ENCODE results near the gene LCE7A.
A peak's percentile ranks its signal among the peaks of the same experiment; 100 is the strongest.

The LCE7A gene

DNA sequence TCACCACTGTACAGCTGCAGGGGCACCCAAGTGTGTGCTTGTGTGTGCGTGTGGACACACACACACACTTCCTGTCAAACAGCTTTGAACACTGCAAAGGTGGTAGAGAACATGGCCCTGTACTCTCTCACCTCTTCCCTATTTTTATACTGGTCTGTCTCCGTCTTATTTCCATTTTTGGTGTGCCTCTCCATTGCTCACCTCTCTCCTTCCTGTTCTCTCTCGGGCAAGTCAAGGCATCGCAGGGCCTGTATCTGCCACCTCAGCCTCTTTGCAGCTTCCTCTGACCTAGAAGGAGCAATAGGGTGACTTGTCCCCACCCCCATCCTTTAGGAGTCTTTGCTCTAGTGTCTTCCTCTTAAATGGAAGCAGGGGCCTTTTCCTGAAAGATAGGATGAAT lies 20.5 kb downstream of the LCE7A start:
- no peak for DNase-seq (ENCODE audit: low read depth)

DNA sequence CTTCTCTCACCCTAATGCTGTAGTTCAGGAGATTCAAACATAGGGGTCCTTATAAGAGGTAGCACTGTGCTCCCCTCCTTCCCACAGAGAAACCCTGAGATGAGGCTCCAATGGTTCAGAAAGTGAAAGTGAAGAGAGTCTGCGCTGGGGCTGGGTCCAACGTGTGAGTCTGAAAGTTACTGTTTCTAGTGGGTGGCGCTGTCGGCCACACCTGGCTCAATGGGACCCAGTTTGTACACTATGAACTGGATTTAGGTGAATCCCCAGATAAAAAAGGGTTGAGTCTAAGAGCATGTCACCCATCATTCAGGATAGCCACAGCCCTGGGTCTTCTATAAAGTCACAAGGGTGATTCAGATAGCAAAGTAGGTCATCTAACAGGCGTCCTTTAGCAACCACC lies 21.1 kb downstream of the LCE7A start:
- DNase-seq (ENCODE audit: low read depth) = no peak

DNA sequence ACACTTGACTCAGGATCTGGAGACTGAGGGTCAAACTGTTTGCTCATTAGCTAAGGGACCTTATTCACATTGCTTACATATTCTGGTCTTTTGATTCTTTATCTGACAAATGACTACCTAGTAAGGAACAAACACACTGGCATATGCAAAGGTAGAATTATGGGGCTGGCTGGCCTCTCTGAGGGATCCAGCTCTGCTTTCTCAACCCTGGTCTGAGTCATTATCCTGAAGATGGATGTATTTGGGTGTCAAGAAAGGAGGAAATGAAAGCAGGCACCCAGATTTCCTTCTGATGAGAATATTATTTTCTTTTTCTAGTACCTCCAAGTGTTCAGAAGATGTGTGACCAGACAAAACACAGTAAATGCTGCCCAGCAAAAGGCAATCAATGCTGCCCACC lies 24.3 kb downstream of the LCE7A start:
- DNase-seq (ENCODE audit: low read depth) = no peak

DNA sequence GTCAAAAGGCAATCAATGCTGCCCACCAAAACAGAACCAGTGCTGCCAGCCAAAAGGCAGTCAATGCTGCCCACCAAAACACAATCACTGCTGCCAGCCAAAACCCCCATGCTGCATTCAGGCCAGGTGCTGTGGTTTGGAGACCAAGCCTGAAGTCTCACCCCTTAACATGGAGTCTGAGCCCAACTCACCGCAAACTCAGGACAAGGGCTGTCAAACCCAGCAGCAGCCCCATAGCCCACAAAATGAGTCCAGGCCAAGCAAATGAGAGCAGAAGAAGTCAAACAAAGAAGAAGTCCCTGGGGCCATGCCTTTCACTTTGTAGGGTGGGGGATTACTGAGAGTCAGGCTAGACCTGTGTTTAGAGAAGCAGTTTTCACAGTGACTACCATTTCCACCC lies 24.7 kb downstream of the LCE7A start:
- no peak for DNase-seq (ENCODE audit: low read depth)

DNA sequence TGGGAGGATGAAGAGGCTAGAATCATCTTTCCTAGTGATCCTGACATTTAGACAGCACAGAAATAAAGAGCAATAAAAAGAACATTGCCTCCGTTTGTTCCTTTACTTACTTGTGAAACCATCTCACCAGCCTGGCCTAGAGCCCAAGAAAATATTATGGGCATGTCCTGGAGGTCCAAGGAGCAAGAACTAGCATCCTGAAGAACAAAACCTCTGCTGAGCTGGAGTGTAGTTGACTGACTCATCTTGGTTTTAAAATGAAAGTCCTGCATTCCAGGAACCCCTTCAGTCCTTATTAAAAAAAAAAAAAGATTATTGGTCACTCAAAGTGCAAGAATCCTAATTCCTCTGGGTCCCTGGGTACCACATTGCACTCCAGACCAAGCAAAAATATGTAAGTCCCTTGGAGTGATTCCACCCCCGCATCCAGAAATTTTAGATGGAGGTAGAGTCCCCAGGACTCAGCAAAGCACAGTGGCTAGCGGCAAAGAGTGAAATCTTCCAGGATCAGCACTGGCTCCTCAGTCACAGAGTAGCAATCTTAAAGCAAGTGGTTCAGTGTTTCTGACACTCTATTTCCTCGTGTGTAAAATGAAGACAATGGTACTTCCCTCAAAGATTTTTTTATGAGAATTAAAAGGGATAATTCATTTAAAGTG lies 25.3 kb downstream of the LCE7A start:
- DNase-seq (ENCODE audit: low read depth) = peak; percentile 76

DNA sequence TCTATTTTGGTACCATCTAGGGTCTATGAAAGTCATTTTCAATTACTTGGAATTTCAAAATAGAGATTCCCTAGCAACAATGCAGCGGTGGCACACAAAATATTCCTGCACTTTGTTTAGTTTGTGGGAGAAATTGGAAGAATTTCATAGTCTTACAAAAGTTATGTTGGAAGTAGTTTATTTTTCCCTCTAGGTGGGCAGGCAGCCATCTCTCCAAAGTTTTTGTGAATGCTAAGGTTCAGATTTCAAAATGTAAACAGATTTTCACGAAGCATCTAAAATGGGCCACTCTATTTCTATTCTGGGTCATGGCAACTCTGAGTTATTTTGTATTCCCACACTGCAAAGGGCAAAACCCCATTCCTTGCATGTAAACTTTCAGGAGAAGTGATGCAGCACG lies 26.3 kb downstream of the LCE7A start:
- peak; percentile 55 for DNase-seq (ENCODE audit: low read depth)

DNA sequence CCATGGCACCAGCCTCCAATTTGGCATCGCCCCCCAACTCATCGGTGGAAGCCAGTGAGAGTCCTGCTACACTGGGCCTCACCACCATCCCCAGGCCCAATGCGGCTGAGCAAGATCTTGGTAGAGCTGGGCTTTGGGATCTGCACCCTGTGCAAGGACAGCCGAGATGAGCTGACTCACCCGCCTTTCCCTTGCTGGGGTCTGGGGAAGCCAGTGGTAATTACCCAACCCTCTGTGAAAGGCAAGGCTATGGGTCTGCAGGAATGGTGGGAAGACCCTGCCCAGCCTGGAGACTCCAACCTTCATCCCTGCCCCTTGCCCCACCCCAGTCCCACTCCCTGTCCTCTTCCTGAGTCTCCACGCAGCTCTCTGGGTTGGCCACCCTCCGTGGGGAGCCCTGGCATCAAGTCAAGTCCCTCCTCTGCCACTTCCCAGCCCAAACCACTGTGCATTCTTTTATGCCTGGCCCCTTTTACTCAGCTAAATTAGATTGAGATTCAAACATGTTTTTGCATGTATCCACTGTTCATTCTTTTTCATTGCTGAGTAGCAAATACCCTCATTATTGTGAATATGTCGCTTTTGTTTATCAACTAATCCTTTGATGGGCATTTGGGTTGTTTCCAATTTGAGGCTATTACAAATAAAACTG lies 27.1 kb downstream of the LCE7A start:
- no peak for DNase-seq (ENCODE audit: low read depth)

DNA sequence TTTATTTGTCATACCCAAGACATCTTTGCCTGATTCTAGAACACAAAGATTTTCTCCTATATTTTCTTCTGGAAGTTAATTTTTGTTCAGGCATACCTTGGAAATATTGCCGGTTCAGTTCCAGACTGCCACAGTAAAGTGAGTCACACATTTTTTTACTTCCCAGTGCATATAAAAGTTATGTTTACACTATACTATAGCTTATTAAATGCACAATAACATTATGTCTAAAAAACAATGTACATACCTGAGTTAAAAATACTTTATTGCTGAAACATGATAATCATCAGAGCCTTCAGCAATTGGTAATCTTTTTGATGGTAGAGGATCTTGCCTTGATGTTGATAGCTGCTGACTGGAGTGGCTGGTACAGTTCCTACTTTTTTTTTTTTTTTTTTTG lies 28.3 kb downstream of the LCE7A start:
- no peak for DNase-seq (ENCODE audit: low read depth)

DNA sequence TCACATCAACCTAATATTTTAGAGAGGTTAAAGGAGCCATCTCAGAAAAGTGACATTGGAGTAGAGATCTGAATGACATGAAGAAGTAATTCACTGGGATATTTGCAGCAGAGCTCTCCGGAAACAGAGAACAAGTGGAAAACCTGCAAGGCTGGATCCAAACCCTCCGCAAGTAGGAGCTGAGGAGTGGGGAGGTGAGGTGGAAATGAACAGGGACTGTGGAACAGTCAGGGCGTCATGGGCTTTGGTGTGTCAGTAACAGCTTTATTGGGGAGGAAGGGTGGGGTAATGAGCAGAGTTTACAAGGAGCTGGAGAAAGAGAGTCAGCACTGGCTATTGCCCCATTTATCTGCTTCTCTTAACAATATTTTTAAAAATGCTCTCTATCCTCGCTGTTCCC lies 39.2 kb downstream of the LCE7A start:
- DNase-seq (ENCODE audit: low read depth) = no peak

DNA sequence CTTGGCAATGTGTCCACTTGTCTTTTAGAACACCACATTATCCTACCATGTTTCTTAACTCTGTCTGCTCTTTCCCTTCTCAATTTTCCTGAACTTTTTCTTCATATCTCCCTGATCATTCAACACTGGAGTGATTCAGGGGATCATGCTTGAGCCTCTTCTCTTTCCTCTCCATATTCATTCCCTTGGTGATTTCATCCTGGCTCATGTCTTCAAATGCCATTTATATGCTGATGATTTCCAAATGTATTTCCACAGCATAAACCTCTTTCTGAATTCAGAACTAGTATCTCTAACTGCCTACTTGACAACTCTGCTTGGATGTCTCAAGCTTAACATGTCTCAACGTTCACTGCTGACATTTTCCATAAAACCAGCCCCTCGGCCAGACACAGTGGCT lies 40.1 kb downstream of the LCE7A start:
- no peak for DNase-seq (ENCODE audit: low read depth)

DNA sequence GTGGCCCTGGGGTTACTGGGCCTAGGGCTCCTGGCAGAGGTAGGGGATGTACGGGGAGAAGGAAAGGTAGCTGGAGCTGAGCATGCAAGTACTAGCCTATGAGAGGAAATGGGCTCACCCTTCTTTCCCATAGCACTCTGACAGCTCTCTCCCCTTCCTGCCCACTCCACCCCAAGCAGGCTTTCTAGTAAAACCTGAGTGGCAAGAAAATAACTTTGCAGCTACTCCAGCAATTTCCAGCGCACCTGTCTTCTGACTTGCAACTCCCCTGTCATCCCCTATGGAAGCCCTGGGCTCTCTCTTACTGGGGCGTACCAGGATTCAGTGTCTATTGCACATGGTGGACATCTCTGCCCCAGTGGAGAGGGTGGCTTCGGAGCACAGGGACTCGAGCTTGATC lies 41.8 kb downstream of the LCE7A start:
- no peak for DNase-seq (ENCODE audit: low read depth)

DNA sequence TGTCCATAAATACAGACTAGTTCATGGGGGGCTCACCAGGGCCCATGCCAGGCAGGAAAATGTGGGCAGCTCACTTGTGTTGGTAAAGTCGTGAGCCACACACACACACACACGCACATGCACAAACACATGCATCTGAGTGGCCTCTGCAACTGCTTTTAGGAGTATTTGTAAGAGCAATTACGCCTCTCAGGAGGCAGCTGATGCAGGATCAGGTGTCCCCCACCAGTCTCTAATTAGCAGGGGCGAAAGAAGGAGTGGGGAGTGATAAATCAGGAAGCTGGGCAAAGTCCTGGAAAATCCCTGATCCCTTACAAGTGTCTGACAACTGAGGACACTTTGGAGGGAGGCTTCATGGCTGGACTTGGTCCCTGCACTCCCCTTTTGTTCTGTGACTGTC lies 42.8 kb downstream of the LCE7A start:
- no peak for DNase-seq (ENCODE audit: low read depth)

DNA sequence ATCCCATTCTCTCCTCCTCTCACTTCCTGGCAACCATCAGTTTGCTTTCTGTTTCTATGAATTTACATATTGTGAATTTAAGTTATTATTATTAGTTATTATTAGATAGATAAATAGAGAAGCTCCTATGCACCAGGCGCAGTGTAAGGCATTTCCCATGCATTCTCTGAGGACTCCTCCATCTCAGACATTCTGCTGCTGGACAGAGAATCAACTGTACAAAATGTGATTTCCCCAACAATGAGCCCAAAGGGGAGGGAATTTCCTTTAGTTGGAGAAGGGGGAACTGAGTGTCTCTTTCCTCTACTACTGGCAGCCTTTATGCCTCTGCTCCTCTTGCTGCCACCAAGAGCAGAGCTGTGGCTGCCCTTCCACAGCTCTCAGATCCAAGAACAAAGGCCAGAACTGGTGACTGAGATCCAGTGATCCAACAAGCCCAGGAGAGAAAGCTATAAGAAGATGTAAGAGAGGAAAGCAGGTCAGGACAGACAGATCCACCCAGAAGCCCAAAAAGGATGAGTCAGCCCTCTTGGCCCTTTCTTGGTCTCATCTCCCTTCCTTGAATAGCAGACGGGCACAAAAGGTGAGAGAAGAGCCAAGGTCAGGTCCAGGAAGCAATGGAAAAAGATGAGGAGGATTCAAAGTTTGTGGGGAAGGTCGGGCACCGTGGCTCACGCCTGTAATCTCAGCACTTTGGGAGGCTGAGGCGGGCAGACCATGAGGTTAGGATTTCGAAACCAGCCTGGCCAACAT lies 45.1 kb downstream of the LCE7A start:
- no peak for DNase-seq (ENCODE audit: low read depth)

DNA sequence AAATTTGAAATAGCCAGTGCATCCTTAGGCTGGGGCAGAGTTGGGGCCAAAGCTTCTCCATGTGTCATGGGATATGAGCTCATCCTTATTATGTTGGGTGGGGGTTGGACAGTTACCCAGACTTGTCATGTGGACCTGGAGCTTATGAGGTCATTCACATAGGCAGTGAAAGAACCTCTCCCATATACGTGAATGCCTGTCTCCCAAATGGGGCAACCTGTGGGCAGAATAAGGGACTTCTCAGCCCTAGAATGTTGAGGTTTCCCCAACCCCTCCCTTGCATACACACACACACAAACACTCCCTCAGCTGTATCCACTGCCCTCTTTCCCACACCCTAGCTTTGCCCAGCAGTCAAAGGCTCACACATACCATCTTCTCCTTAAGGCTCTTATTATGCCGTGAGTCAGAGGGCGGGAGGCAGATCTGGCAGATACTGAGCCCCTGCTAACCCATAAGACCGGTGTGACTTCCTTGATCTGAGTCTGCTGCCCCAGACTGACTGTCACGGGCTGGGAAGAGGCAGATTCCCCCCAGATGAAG lies 46.3 kb downstream of the LCE7A start:
- DNase-seq (ENCODE audit: low read depth) = peak; percentile 81

DNA sequence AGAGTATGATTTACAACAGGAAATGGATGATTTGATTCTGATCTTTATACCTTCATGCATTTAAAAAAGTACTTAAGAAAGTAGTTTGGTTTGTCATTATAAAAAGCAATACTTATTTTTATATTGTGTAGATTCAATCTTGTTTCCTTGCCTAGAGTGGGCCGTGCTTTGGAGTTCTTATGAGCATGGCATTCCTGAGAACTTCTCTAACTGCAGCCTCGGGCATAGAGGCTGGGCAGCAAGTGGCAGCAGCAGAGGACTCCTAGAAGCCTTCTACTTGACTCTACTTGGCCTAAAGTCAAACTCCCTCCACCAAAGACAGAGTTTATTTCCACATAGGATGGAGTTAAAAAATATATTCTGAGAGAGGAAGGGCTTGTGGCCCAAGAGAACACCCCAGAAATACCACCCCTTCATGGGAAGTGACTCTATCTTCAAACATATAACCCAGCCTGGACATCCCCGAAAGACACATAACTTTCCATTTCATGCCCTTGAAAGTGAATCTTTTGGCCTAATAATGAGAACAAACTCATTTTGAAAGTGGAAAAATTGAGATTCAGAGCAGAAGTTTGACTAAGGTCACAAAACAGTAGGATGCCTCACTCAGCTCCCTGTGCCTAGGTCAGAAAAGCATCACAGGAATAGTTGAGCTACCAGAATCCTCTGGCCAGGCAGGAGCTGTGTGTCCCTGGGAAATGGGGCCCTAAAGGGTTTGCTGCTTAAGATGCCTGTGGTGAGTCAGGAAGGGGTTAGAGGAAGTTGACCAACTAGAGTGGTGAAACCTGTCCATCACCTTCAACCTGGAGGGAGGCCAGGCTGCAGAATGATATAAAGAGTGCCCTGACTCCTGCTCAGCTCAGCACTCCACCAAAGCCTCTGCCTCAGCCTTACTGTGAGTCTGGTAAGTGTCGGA lies 48.1 kb downstream of the LCE7A start, which contains the start of gene IVL:
Gene IVL (plus strand): TSS at position 861 of the 916 bp plus-strand sequence. CDS start 1,252 bp downstream, outside the sequence.
- DNase-seq (ENCODE audit: low read depth) = no peak

DNA sequence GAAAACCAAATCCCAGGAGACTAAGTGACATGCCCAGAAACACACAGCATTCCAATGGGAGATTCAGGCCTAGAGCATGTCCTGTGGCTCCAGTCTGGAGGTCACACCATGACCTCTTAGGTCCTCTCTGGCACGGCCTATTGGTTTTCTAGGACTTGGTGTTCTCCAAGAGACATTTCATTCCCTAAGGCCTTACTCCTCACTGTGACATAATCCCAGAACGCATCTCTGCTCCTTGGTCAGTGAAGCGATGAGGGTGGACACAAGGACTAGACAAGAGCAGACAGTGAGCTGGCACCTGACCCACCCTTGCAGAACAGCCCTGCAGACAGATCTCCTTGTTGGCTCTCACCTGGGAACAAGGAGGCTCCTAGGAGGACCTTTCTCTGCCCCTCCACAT lies 49.4 kb downstream of the LCE7A start:
- DNase-seq (ENCODE audit: low read depth) = no peak

Data from stromal cell of bone marrow (primary cell).